Measurements from ENCODE around the gene NLRP10.

Gene NLRP10

GRCh38 chr11:7967097-7967496 lies 1.9 kb upstream of the NLRP10 start:
- TF ChIP-seq NFIC (IDR thresholded peaks at IDR 0.05): no peak
- TF ChIP-seq TCF12 (IDR thresholded peaks at IDR 0.05; ENCODE audit: low read depth): no peak

DNA sequence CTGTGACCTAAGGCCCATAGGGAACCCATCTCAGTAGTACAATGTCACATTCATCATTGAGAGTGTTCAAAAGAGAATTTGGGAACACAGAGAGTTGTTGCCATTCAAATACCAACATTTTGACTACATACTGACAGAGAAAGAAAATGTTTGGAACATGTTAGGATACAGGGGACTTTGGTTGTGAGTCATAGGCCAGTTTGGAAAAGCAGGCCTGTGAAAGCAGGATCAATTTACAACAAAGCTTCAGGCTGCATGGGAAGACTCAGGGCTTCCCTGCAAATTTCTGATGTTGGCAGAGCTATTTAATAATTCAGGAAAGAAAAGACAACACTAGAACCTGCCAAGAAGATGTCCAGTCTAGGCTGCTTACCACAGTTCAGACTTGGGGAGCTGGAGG lies 374 bp downstream of the NLRP10 start:
- TF ChIP-seq CREB1 (IDR thresholded peaks at IDR 0.05; ENCODE audit: low read depth) (no peak), RAD21 (IDR thresholded peaks at IDR 0.05; ENCODE audit: low read depth) (no peak), REST (IDR thresholded peaks at IDR 0.05; ENCODE audit: low read depth) (no peak), EGR1 (IDR thresholded peaks at IDR 0.05) (no peak), EP300 (IDR thresholded peaks at IDR 0.05; ENCODE audit: borderline replicate concordance) (no peak), TAF1 (IDR thresholded peaks at IDR 0.05; ENCODE audit: low read depth) (no peak), YY1 (IDR thresholded peaks at IDR 0.05; ENCODE audit: low read depth) (no peak), ZBTB7A (IDR thresholded peaks at IDR 0.05; ENCODE audit: low read depth) (no peak), TCF12 (IDR thresholded peaks at IDR 0.05; ENCODE audit: low read depth) (no peak), TEAD4 (IDR thresholded peaks at IDR 0.05) (no peak)
- TF ChIP-seq, protein P1, sequence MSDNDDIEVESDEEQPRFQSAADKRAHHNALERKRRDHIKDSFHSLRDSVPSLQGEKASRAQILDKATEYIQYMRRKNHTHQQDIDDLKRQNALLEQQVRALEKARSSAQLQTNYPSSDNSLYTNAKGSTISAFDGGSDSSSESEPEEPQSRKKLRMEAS (IDR thresholded peaks at IDR 0.05): no peak

- TF ChIP-seq FOXM1 (IDR thresholded peaks at IDR 0.05; ENCODE audit: borderline replicate concordance, low read depth): no peak
- TF ChIP-seq TAF1 (IDR thresholded peaks at IDR 0.05; ENCODE audit: low read depth): no peak
- no peak for TF ChIP-seq EGR1 (IDR thresholded peaks at IDR 0.05)
These were observed 986 bp downstream of the NLRP10 start for GRCh38 chr11:7964261-7964660.

GRCh38 chr11:7955191-7955590 lies 10.1 kb downstream of the NLRP10 start:
- TF ChIP-seq RAD21 (IDR thresholded peaks at IDR 0.05; ENCODE audit: low read depth) (no peak), EP300 (IDR thresholded peaks at IDR 0.05; ENCODE audit: borderline replicate concordance) (no peak), FOXM1 (IDR thresholded peaks at IDR 0.05; ENCODE audit: borderline replicate concordance, low read depth) (no peak), TAF1 (IDR thresholded peaks at IDR 0.05; ENCODE audit: low read depth) (no peak), ZBTB7A (IDR thresholded peaks at IDR 0.05; ENCODE audit: low read depth) (no peak), NFIC (IDR thresholded peaks at IDR 0.05) (no peak), USF1 (IDR thresholded peaks at IDR 0.05) (no peak), EGR1 (IDR thresholded peaks at IDR 0.05) (no peak), TEAD4 (IDR thresholded peaks at IDR 0.05) (no peak)

DNA sequence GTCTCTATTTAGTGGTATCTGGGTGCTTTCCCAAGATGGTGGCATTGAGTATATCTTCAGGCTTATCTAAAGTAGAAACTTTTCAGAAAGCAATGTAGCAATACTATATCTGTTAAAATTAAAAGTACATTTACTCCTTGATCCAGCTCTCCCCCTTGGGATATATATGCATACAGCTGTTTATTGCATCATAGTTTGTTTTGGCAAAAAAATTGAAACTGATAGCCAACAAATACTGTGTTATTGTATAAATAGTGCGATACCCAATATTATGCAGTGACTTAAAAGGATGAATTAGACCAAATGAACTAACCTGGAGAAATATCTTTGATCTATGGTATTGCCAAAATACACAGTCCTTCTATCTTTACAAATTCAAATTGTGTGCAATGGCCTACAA lies 15.3 kb downstream of the NLRP10 start:
- TF ChIP-seq CREB1 (IDR thresholded peaks at IDR 0.05; ENCODE audit: low read depth): no peak
- no peak for TF ChIP-seq EGR1 (IDR thresholded peaks at IDR 0.05)
- TF ChIP-seq ZBTB7A (IDR thresholded peaks at IDR 0.05; ENCODE audit: low read depth): no peak
- no peak for TF ChIP-seq TAF1 (IDR thresholded peaks at IDR 0.05; ENCODE audit: low read depth)
- TF ChIP-seq FOXM1 (IDR thresholded peaks at IDR 0.05; ENCODE audit: borderline replicate concordance, low read depth): no peak
- no peak for TF ChIP-seq EP300 (IDR thresholded peaks at IDR 0.05; ENCODE audit: borderline replicate concordance)
- TF ChIP-seq TEAD4 (IDR thresholded peaks at IDR 0.05): no peak
- no peak for TF ChIP-seq RAD21 (IDR thresholded peaks at IDR 0.05; ENCODE audit: low read depth)
- no peak for TF ChIP-seq CEBPB (IDR thresholded peaks at IDR 0.05)

DNA sequence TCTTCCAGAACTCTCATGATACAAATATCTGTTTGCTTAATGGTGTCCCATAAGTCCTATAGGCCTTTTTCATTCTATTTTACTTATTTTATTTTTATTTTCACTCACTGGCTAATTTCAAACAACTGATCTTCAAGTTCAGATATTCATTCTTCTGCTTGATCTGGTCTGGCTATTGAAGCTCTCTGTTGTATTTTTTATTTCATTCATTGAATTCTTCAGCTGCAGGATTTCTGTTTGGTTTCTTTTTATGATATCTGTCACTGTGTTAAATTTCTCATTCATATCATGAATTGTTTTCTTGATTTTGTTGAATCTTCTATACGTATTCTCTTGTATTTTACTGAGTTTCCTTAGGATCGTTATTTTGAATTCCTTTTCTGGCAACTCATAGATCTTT lies 21.1 kb downstream of the NLRP10 start:
- TF ChIP-seq CREB1 (IDR thresholded peaks at IDR 0.05; ENCODE audit: low read depth): no peak
- TF ChIP-seq TAF1 (IDR thresholded peaks at IDR 0.05; ENCODE audit: low read depth): no peak
- TF ChIP-seq REST (IDR thresholded peaks at IDR 0.05; ENCODE audit: low read depth): no peak
- no peak for TF ChIP-seq ZBTB7A (IDR thresholded peaks at IDR 0.05; ENCODE audit: low read depth)
- no peak for TF ChIP-seq TCF12 (IDR thresholded peaks at IDR 0.05; ENCODE audit: low read depth)
- TF ChIP-seq USF1 (IDR thresholded peaks at IDR 0.05): no peak

DNA sequence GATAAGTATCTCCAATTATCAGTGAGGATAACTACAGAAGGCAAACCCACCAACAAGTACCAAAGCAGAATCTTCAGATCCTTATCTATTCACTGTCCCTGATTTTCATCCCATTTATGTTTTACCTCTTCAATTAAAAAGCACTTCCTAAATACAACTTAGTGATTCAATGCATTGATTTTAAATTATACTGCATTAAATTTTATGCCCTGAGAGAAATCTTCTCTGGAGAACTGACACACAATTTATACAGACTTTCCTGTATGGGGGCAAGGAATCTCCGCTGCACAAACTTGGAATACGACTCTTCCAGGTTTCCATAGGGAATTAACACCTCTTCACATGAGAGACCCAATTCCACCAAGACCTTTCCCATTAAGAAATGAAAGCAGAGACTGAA lies 23.6 kb downstream of the NLRP10 start, which contains the start of gene OR10A3:
TSS of gene OR10A3 (minus strand) at position 101 of the 400 bp plus-strand sequence. CDS start 2,188 bp downstream, outside the sequence.
- no peak for TF ChIP-seq NFIC (IDR thresholded peaks at IDR 0.05)
- TF ChIP-seq, protein P1 (IDR thresholded peaks at IDR 0.05): no peak
- TF ChIP-seq ZBTB7A (IDR thresholded peaks at IDR 0.05; ENCODE audit: low read depth): no peak
- no peak for TF ChIP-seq RAD21 (IDR thresholded peaks at IDR 0.05; ENCODE audit: low read depth)
- TF ChIP-seq CREB1 (IDR thresholded peaks at IDR 0.05; ENCODE audit: low read depth): no peak
- TF ChIP-seq CEBPB (IDR thresholded peaks at IDR 0.05): no peak
- TF ChIP-seq USF1 (IDR thresholded peaks at IDR 0.05): no peak
- TF ChIP-seq EP300 (IDR thresholded peaks at IDR 0.05; ENCODE audit: borderline replicate concordance): no peak
- no peak for TF ChIP-seq TEAD4 (IDR thresholded peaks at IDR 0.05)
- TF ChIP-seq TAF1 (IDR thresholded peaks at IDR 0.05; ENCODE audit: low read depth): no peak
- TF ChIP-seq EGR1 (IDR thresholded peaks at IDR 0.05): no peak
- no peak for TF ChIP-seq TCF12 (IDR thresholded peaks at IDR 0.05; ENCODE audit: low read depth)
- TF ChIP-seq YY1 (IDR thresholded peaks at IDR 0.05; ENCODE audit: low read depth): no peak
- no peak for TF ChIP-seq REST (IDR thresholded peaks at IDR 0.05; ENCODE audit: low read depth)
- no peak for TF ChIP-seq FOXM1 (IDR thresholded peaks at IDR 0.05; ENCODE audit: borderline replicate concordance, low read depth)

All from Ishikawa (cell line).